A549 (cell line): ENCODE data around the gene PLEKHH2.
"Not testable (repeated sequence)": the region's sequence is repeated elsewhere in the genome, so short reads cannot be mapped to it uniquely, and the experiment has no call there.

Source experiments
- CBX8 ChIP-seq: fragments of 200-600 bp; sonication (generic); IDR thresholded peaks from 2 replicates; pipeline ENCODE4 v1.6.1; 2016
- CEBPB ChIP-seq, 2 experiments: fragments of >200 bp in 1 of 2; sonication (Bioruptor Twin) in 1 of 2; formaldehyde crosslinking in 1 of 2; IDR thresholded peaks; 2 replicates each; pipeline ENCODE4 v1.6.1; 2012 to 2016
- CTCF ChIP-seq: fragments of >200 bp; sonication (Bioruptor Twin); formaldehyde crosslinking; IDR thresholded peaks from 3 replicates; pipeline ENCODE4 v1.5.1; 2016
- ESRRA ChIP-seq: fragments of 150-350 bp; IDR thresholded peaks from 2 replicates; pipeline ENCODE4 v1.6.1; 2014; ENCODE audit warnings: mild to moderate bottlenecking, low read length, borderline replicate concordance
- GATA3 ChIP-seq: IDR thresholded peaks from 2 replicates; pipeline ENCODE4 v1.6.1; 2012; ENCODE audit warnings: borderline replicate concordance
- MAX ChIP-seq: IDR thresholded peaks from 2 replicates; pipeline ENCODE4 v1.6.1; 2012
- MYC ChIP-seq: IDR thresholded peaks from 2 replicates; pipeline ENCODE4 v1.6.1; 2012; ENCODE audit warnings: mild to moderate bottlenecking, inconsistent platforms, low read length, improper control_type of control experiment, borderline replicate concordance
- NPAS2 ChIP-seq: fragments of 250-450 bp; sonication (Bioruptor Pico); IDR thresholded peaks from 2 replicates; pipeline ENCODE4 v1.8.0; 2022; ENCODE audit warnings: mild to moderate bottlenecking, moderate library complexity, borderline replicate concordance
- RAD21 ChIP-seq, 2 experiments: fragments of >200 bp in 1 of 2; sonication (Bioruptor Twin) in 1 of 2; formaldehyde crosslinking in 1 of 2; IDR thresholded peaks in 1 of 2; conservative IDR thresholded peaks in 1 of 2; 2 replicates in 1 of 2; 3 replicates in 1 of 2; pipeline ENCODE4 v1.6.1; 2012 to 2018; ENCODE audit warnings: inconsistent platforms in 1 of 2
- RCOR1 ChIP-seq: fragments of 150-350 bp; IDR thresholded peaks from 2 replicates; pipeline ENCODE4 v1.6.1; 2014; ENCODE audit warnings: antibody characterized with exemption, low read length, low read depth
- REST ChIP-seq: fragments of 200-600 bp; sonication (generic); IDR thresholded peaks from 2 replicates; pipeline ENCODE4 v1.6.1; 2016; ENCODE audit warnings: antibody characterized with exemption, mild to moderate bottlenecking, moderate library complexity
- RNF2 ChIP-seq: fragments of 200-600 bp; sonication (generic); IDR thresholded peaks from 2 replicates; pipeline ENCODE4 v1.6.1; 2016; ENCODE audit warnings: low read depth, mild to moderate bottlenecking, antibody characterized with exemption, moderate library complexity, borderline replicate concordance
- SMC3 ChIP-seq: fragments of >200 bp; sonication (Bioruptor Twin); formaldehyde crosslinking; IDR thresholded peaks from 3 replicates; pipeline ENCODE4 v1.6.1; 2018; ENCODE audit warnings: inconsistent platforms

- TF ChIP-seq ESRRA; CTCF; REST; RAD21 (conservative IDR thresholded peaks at IDR 0.05 in 1 of 2, IDR thresholded peaks at IDR 0.05 in 1 of 2); MAX; RNF2; GATA3; CEBPB (IDR thresholded peaks at IDR 0.05); NPAS2 (CRISPR knock-in tag); CBX8; MYC; RCOR1; SMC3: not testable (repeated sequence)
Observed at GRCh38 chr2:43677783-43678182, 40.7 kb downstream of the PLEKHH2 start.
